GM12873 (cell line): ENCODE measurements around the gene ARID4A.
A peak's percentile ranks its signal among the peaks of the same experiment; 100 is the strongest.

ENCODE experiments used
- TF ChIP-seq, protein P1 (sequence below): IDR thresholded peaks from 2 replicates; pipeline ENCODE4 v1.5.1; 2012; ENCODE audit warnings: low read depth, mild to moderate bottlenecking, moderate library complexity, low read length, control low read depth; ENCODE audit not compliant: insufficient read depth; ENCODE audit errors: missing control alignments

Gene ARID4A

DNA sequence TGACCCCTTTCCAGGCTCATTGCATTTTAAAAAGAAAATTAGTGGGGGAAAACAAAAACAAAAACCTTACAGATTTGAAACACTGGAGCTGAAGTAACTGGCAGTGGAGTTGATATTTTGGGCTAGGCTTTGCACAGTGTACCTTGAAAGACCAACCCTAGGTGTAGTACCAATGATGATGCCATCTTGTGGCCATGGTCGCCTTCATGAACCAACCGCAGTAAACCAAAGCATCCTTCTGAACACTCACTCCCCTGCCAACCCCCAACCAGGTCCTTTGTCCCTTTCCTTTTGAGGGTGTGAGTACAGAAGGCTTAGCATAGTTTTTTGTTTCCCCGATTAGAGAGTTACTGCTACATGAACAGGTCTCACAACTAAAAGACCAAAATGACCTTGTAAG lies 103.2 kb downstream of the ARID4A start:
- TF ChIP-seq, protein P1, sequence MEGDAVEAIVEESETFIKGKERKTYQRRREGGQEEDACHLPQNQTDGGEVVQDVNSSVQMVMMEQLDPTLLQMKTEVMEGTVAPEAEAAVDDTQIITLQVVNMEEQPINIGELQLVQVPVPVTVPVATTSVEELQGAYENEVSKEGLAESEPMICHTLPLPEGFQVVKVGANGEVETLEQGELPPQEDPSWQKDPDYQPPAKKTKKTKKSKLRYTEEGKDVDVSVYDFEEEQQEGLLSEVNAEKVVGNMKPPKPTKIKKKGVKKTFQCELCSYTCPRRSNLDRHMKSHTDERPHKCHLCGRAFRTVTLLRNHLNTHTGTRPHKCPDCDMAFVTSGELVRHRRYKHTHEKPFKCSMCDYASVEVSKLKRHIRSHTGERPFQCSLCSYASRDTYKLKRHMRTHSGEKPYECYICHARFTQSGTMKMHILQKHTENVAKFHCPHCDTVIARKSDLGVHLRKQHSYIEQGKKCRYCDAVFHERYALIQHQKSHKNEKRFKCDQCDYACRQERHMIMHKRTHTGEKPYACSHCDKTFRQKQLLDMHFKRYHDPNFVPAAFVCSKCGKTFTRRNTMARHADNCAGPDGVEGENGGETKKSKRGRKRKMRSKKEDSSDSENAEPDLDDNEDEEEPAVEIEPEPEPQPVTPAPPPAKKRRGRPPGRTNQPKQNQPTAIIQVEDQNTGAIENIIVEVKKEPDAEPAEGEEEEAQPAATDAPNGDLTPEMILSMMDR, result peak; percentile 20

DNA sequence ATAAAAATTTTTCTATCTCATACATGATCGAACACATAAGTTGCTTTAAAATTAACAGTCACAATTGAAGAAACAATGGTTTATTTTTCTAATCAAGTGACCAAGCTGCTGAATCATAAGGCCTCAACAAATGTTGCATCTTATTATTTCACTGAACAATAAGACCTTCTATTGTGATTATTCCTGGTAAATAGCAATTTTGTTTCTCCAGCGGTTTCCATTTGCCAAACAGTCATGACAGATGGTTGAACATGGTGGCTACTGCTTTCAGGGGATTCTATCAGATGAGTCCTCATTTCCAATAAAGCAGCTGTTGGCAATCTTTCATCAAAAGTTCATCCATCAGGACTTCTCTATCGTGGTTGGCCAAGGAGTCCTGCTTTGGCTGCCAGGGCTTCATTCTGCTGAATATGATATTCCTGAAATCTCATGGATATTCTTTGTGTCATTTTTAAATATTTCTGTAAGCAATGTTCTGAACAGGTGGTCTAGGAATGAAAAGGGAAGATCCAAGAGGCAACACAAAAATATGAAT lies 110.4 kb downstream of the ARID4A start:
- TF ChIP-seq, protein P1, result no peak

DNA sequence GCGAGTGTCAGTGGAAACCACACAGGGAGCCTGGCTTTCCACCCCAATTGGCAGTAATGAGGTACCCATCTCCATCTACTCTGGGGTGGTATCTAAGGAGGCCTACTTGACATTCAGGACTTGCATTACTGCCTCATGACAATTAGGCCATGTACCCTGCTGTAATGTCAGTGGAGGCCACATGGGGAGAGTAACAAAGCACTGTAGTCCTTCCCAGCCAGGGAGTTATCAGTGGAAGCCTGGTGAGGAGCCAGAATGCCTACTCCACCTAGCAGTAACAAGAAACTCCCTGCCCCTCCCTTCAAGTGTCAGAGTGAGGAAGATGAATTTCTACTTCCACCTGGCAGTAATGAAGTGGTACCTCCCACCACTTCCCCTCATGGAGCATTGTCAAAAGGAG lies 116.5 kb downstream of the ARID4A start:
- TF ChIP-seq, protein P1, result peak; percentile 21

DNA sequence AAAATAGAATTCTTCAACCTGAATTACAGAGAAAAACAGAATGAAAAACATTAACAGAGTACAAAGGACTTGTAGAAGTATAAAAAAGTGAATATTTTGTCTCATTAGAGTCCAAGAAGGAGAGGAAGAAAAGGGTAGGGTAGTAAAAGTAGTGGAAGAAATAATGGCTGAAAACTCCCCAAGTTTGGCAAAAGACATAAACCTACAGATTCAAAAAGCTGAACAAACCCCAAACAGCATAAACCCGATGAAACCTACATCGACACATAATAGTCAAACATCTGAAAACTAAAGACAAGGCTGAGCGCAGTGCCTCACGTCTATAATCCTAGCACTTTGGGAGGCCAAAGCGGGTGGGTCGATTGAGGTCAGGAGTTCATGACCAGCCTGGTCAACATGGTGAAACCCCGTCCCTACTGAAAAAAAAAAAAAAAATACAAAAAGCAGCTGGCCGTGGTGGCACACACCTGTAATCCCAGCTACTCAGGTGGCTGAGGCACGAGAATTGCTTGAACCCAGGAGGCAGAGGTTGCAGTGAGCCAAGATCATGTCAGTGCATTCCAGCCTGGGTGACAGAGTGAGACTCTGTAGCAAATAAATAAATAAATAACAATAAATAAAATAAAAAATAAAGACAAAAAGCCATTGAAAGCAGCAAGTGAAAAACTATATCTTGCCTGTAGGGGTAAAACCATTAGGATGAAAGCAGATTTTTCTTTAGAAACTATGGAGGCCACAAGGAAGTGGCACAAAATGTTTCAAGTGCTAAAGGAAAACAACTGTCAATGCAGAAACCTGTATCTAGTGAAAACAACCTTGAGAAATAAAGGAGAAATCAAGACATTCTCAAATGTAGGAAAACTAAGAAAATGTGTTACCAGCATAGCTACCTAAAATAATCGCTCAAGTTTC lies 117.5 kb downstream of the ARID4A start:
- TF ChIP-seq, protein P1, result no peak
